Mesodermal cell (in vitro differentiated cells): ENCODE results near the gene CES1.
"Not testable (repeated sequence)": the region's sequence is repeated elsewhere in the genome, so short reads cannot be mapped to it uniquely, and the experiment has no call there.

Experiments
- H3K27ac ChIP-seq: 2 replicates; pipeline ENCODE4 v1.7.0; 2013; ENCODE audit warnings: mild to moderate bottlenecking, low read depth, low read length, moderate library complexity; ENCODE audit not compliant: severe bottlenecking
- H3K36me3 ChIP-seq: 2 replicates; pipeline ENCODE4 v1.7.1; 2013; ENCODE audit warnings: mild to moderate bottlenecking, low read length, moderate library complexity; ENCODE audit not compliant: control insufficient read depth, insufficient read depth
- H3K4me1 ChIP-seq: one replicate; pipeline ENCODE4 v1.7.1; 2013; ENCODE audit warnings: mild to moderate bottlenecking, low read length; ENCODE audit not compliant: insufficient read depth, control insufficient read depth, poor library complexity, severe bottlenecking
- H3K4me3 ChIP-seq: 2 replicates; pipeline ENCODE4 v1.7.0; 2013; ENCODE audit warnings: low read length, control low read depth, mild to moderate bottlenecking; ENCODE audit not compliant: insufficient read depth, poor library complexity, severe bottlenecking; ENCODE audit errors: extremely low read depth
- H3K9me3 ChIP-seq: 2 replicates; pipeline ENCODE4 v1.7.1; 2013; ENCODE audit warnings: mild to moderate bottlenecking, low read length, moderate library complexity; ENCODE audit not compliant: control insufficient read depth
- WGBS, 2 experiments: methylation state at CpG; one replicate each; pipeline ENCODE4 v1.1.5; 2013; ENCODE audit warnings: missing lambda C conversion rate in 2 of 2; ENCODE audit not compliant: insufficient coverage in 2 of 2; 5-methylcytosine and 5-hydroxymethylcytosine counted together

The CES1 gene

DNA sequence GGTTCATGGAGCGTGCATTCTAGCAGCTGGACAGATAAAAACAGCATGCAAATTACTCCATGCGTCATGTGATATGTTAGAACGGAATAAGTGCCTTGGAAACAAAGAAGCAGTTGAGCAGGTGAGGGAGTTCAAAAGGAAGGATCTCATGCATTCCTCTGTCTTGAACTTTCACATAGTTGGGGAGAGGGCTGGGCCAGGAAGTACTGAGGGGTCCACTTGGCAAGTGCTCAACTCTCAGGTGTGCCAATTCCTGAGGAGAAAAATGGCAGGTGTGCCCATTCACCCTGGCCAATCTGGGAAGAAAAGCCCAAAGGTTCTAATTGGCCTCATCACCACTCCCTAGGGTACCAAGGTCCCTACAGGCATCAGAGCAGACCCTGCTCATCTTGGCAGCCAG, 67.7 kb downstream of the CES1 start:
- H3K4me1 ChIP-seq: no peaks in the 10 kb centered on the region
- 43 to 80% methylated on average over 1 to 3 of the region's 3 CpGs for WGBS, 2 experiments
- H3K36me3 ChIP-seq: no peaks in the 10 kb centered on the region
- no peak overlapping the region for H3K4me3 ChIP-seq
- H3K9me3 ChIP-seq: no peaks in the 10 kb centered on the region
- H3K27ac ChIP-seq: no peak overlapping the region

DNA sequence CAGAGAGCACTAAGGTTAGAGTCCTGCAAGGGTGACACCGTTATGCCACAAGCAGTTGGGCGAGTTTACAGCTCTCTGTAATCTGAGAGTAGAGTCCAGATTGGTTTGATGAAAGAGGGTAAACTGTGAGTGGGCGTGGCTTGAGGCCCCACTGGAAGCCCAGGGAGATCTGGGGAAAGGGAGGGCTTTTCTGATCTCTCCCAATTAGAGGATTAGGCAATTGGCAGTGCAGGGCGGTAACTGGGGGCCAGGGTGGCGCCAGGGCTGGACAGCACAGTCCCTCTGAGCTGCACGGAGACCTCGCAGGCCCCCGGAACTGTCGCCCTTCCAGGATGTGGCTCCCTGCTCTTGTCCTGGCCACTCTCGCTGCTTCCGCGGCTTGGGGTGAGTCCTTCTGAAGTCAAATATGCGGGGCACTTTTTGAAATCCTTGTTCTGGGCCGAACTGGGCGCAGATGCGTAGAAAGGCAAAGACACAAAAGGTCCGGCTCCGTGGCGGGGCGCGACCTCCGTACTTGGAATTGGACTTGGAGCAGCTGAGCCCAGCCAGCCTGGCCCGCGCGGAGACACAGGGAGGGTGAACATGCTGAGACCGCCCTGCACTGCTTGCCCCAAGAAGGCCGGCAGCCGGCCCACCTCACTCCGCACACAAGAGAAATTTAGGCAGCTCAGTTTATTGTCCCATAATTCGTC, 72.4 kb downstream of the CES1 start:
- Histone ChIP-seq H3K27ac (no peak overlapping the region), H3K4me1 (no peaks in the 10 kb centered on the region), H3K4me3 (no peak overlapping the region), H3K9me3 (no peaks in the 10 kb centered on the region), H3K36me3 (no peaks in the 10 kb centered on the region)
- 87 to 88% methylated on average over 30 of the region's 30 CpGs for WGBS, 2 experiments

DNA sequence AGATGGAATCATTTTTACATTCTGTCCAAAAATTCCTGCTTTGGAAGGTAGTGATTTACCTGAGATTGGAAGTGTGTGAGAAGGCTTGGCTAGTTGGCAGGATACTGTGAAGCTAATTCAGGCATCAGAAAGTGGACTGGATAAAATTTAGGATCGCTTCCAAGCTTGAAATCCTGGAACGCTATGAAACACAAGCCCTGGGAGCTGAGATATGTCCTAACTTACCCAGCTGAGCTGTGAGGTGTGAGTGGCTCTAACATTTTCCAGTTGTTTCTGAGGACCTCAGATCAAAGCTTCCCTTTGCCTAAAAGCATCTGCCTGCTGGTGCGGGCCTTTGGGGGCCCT, 73.0 kb downstream of the CES1 start:
- not testable (repeated sequence) for H3K9me3 ChIP-seq, H3K27ac ChIP-seq, H3K36me3 ChIP-seq, H3K4me3 ChIP-seq, H3K4me1 ChIP-seq
- WGBS, 2 experiments: 67 to 92% methylated on average over 1 to 3 of the region's 3 CpGs

DNA sequence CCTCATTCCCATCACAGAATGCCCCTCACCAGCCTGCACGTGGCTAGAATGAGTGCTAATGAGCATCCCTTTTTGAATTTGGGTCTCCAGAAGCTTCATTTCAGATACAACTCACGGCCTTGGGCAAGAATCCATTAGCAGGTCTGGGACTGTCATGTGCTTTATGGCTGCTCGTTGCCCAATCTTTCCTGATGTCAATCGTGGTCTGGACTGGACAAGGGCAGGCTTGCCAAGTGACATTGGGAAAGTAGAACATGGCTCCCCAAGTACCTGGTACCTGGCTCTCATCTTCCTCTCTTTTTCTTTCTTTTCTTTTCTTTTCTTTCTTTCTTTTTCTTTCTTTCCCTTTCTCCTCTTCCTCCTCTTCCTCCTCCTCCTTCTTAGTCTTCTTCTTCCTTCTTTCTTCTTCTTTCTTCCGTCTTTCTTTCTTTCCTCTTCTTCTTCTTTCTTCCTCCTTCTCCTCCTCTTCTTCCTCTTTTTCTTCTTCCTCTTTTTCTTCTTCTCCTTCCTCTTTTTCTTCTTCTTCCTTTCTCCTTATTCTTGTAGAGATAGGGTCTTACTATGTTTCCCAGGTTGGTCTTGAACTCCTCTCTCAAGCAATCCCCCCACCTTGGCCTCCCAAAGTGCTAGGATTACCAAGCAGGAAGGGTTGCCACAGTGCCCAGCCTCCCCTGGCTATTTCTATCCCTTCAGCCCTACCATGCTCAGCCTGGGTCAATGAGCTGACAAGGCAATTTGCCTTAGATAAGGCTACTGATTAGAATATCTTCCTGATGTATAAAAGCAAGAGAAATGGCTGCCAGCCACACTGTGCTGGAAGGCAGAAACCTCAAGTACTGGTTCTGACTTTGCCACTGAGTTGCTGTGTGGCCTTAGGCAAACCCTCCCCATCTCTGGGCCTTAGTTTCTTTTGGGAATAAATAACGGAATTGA, 75.0 kb downstream of the CES1 start:
- H3K36me3 ChIP-seq: not testable (repeated sequence)
- 81 to 86% methylated on average over 5 of the region's 6 CpGs for WGBS, 2 experiments

DNA sequence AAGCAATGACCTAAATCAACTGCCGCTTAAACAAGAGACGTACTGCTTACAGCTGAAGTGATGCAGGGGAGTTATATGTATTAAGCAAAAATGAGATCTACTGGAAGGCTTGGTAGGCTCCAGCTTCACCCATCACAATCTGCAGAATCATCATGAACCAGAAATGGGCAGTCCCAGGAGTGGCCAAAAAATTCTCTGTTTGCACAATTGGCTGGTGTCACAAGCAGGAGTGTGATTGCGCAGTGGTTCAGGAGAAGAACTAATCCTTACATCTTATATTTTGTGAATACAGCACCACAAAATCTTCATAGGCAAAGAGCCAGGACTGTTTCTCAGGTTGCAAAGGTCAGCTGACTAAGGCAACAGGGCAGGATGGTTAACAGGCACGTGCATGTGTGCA, 75.9 kb downstream of the CES1 start:
- H3K4me3 ChIP-seq: no peak overlapping the region
- no peaks in the 10 kb centered on the region for H3K36me3 ChIP-seq
- WGBS, 2 experiments: 89 to 94% methylated on average over 3 of the region's 4 CpGs
- H3K4me1 ChIP-seq: no peaks in the 10 kb centered on the region
- H3K9me3 ChIP-seq: peaks cover 22% of the 10 kb centered on the region
- no peak overlapping the region for H3K27ac ChIP-seq

More for the DNA sequence above, 75.0 kb downstream of the CES1 start:
- H3K4me3 ChIP-seq, H3K27ac ChIP-seq, H3K4me1 ChIP-seq: not testable (repeated sequence)
- H3K9me3 ChIP-seq: peaks cover 15% of the 10 kb centered on the region

DNA sequence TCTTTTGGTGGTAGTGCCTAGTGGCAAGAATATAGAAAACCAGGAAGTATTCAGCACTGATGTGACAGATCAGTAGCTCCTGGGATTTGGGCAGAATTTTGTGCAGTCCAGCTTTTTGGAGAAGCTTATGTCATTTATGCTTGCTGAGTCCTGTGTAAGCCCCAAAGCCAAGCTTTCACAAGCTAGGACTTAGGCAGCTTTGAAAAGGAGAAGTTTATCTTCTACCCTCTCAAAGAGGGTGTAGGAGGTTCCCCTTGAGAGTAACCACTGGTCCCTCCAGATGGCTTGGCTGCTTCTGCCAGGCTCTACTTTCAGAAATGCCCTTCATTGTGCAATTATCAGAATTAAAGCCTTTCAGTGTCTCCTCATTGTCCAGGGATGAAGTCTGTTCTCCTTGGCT, 78.8 kb downstream of the CES1 start:
- no peaks in the 10 kb centered on the region for H3K36me3 ChIP-seq
- no peak overlapping the region for H3K4me3 ChIP-seq
- H3K4me1 ChIP-seq: no peaks in the 10 kb centered on the region
- H3K27ac ChIP-seq: no peak overlapping the region
- peaks cover 26% of the 10 kb centered on the region for H3K9me3 ChIP-seq

DNA sequence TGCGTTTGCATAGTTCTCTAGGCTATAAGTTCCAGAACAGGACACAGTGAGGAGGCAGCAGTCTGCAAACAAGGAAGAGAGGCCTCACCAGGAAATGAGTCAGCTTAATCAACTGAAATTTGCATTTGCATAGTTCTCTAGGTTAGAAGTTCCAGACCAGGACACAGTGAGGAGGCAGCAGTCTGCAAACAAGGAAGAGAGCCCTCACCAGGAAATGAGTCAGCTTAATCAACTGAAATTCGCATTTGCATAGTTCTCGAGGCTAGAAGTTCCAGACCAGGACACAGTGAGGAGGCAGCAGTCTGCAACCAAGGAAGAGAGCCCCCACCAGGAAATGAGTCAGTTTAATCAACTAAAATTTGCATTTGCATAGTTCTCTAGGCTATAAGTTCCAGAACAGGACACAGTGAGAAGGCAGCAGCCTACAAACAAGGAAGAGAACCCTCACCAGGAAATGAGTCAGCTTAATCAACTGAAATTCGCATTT, 79.7 kb downstream of the CES1 start:
- H3K4me3 ChIP-seq, H3K4me1 ChIP-seq, H3K36me3 ChIP-seq: not testable (repeated sequence)
- WGBS, 2 experiments: 71 to 88% methylated on average over 3 to 4 of the region's 4 CpGs
- Histone ChIP-seq H3K9me3 (peaks cover 26% of the 10 kb centered on the region), H3K27ac (peak overlapping the region; percentile 79)
